ENCODE results near the gene SLC27A5.
A peak's percentile ranks its signal among the peaks of the same experiment; 100 is the strongest.

DNA sequence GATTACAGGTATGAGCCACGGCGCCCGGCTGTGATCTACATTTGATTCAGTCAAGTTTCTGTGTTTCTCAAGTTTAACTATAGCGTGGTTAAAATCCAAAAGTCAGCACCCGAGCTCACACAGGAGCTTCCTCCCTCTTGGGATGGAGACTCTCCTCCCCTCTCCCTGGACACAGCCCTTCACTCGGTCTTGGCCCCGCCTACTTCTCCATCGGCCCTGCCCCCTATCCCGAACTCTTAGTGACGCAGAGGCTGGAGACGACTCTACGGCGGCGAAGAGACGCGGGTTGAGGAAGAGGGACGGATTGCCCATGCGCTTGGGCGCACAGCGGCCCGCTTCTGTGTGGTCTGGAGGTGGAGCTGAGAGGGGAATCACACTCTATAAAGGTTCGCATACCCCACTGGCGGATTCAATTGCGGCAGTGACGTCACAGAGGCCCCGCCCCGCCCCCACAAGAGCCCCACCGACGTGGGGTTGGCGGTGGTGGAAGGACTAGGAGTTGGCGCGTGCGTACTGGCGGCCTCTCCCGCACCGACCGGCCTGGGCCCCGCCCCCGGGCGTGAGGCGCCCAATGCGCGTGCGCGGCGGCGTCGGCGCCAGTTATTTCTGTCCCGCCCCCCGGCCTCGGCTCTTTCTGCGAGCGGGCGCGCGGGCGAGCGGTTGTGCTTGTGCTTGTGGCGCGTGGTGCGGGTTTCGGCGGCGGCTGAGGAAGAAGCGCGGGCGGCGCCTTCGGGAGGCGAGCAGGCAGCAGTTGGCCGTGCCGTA lies 32.2 kb upstream of the SLC27A5 start, which contains the start of gene TRIM28:
- TF ChIP-seq TAF1 (IDR thresholded peaks at IDR 0.05; ENCODE audit: low read depth, low read length) (peak; percentile 85), POLR2AphosphoS5 (IDR thresholded peaks at IDR 0.05; ENCODE audit: low read depth, low read length) (peak; percentile 95)

Data from GM12891 (cell line).